Neural crest cell (in vitro differentiated cells): Measurements from ENCODE around the gene ADRA1B. TPM values are rescaled to one million over a fixed set of nuclear protein-coding genes. Genes with fewer than 3 reads are reported as not detected.
"Not testable (repeated sequence)": the region's sequence is repeated elsewhere in the genome, so short reads cannot be mapped to it uniquely, and the experiment has no call there.

ENCODE experiments used
- DNase-seq: peaks from one replicate; pipeline ENCODE4 v3.0.0; 2021; ENCODE audit warnings: low read depth, mixed read lengths, low spot score
- H3K27ac Mint-ChIP-seq: one replicate; pipeline ENCODE4 v1.8.0; 2021; ENCODE audit warnings: mild to moderate bottlenecking, mixed read lengths; ENCODE audit not compliant: unreplicated experiment
- H3K27me3 Mint-ChIP-seq: 2 replicates; pipeline ENCODE4 v1.8.0; 2021; ENCODE audit warnings: low read depth, mild to moderate bottlenecking, mixed read lengths
- H3K36me3 Mint-ChIP-seq: 2 replicates; pipeline ENCODE4 v1.8.0; 2021; ENCODE audit warnings: low read depth, mild to moderate bottlenecking, mixed read lengths
- H3K4me1 Mint-ChIP-seq: 2 replicates; pipeline ENCODE4 v1.8.0; 2021; ENCODE audit warnings: mixed read lengths
- H3K4me3 Mint-ChIP-seq: one replicate; pipeline ENCODE4 v1.8.0; 2021; ENCODE audit warnings: mild to moderate bottlenecking, mixed read lengths
- H3K9me3 Mint-ChIP-seq: 2 replicates; pipeline ENCODE4 v1.8.0; 2021; ENCODE audit warnings: mixed read lengths
- CTCF ChIP-seq: fragments of 200-600 bp; sonication (generic); conservative IDR thresholded peaks from 2 replicates; pipeline ENCODE4 v1.5.0; 2021; ENCODE audit warnings: antibody characterized with exemption, mild to moderate bottlenecking
- total RNA-seq: library from RNA; stranded (reverse); gene quantifications from 2 replicates; pipeline ENCODE4 v1.2.1, GENCODE V29; 2021

The ADRA1B gene
- total RNA-seq, 1 donor from 2014 or later: 0.19 TPM

- peaks cover 64% of the 10 kb centered on the region for H3K27me3 Mint-ChIP-seq
- no peak overlapping the region for H3K27ac Mint-ChIP-seq
- DNase-seq: no peak
- H3K9me3 Mint-ChIP-seq: no peaks in the 10 kb centered on the region
- H3K36me3 Mint-ChIP-seq: no peaks in the 10 kb centered on the region
- no peak for TF ChIP-seq CTCF
- H3K4me1 Mint-ChIP-seq: no peaks in the 10 kb centered on the region
- no peak overlapping the region for H3K4me3 Mint-ChIP-seq
Observed at GRCh38 chr5:159992566-159992965, 76.3 kb downstream of the ADRA1B start.

GRCh38 chr5:159993194-159993593 lies 76.9 kb downstream of the ADRA1B start:
- DNase-seq: no peak
- H3K27ac Mint-ChIP-seq: no peak overlapping the region
- no peaks in the 10 kb centered on the region for H3K9me3 Mint-ChIP-seq
- no peaks in the 10 kb centered on the region for H3K36me3 Mint-ChIP-seq
- peaks cover 57% of the 10 kb centered on the region for H3K27me3 Mint-ChIP-seq
- no peaks in the 10 kb centered on the region for H3K4me1 Mint-ChIP-seq
- TF ChIP-seq CTCF: no peak
- no peak overlapping the region for H3K4me3 Mint-ChIP-seq

GRCh38 chr5:159995907-159996306 lies 79.6 kb downstream of the ADRA1B start:
- no peaks in the 10 kb centered on the region for H3K9me3 Mint-ChIP-seq
- peaks cover 41% of the 10 kb centered on the region for H3K27me3 Mint-ChIP-seq
- H3K4me3 Mint-ChIP-seq: no peak overlapping the region
- H3K36me3 Mint-ChIP-seq: no peaks in the 10 kb centered on the region
- no peak for DNase-seq
- no peak for TF ChIP-seq CTCF
- no peak overlapping the region for H3K27ac Mint-ChIP-seq
- no peaks in the 10 kb centered on the region for H3K4me1 Mint-ChIP-seq

- no peaks in the 10 kb centered on the region for H3K36me3 Mint-ChIP-seq
- H3K4me1 Mint-ChIP-seq: no peaks in the 10 kb centered on the region
- DNase-seq: no peak
- H3K27me3 Mint-ChIP-seq: peaks cover 16% of the 10 kb centered on the region
- H3K4me3 Mint-ChIP-seq: no peak overlapping the region
- H3K9me3 Mint-ChIP-seq: no peaks in the 10 kb centered on the region
- H3K27ac Mint-ChIP-seq: no peak overlapping the region
- no peak for TF ChIP-seq CTCF
Observed at GRCh38 chr5:160001457-160001856, 85.2 kb downstream of the ADRA1B start.

GRCh38 chr5:160007514-160007913 lies 91.2 kb downstream of the ADRA1B start:
- no peaks in the 10 kb centered on the region for H3K9me3 Mint-ChIP-seq
- H3K36me3 Mint-ChIP-seq: no peaks in the 10 kb centered on the region
- no peaks in the 10 kb centered on the region for H3K27me3 Mint-ChIP-seq
- no peak overlapping the region for H3K27ac Mint-ChIP-seq
- DNase-seq: no peak
- no peak for TF ChIP-seq CTCF
- H3K4me3 Mint-ChIP-seq: no peak overlapping the region
- H3K4me1 Mint-ChIP-seq: peaks cover 24% of the 10 kb centered on the region

GRCh38 chr5:160008529-160008876 lies 92.2 kb downstream of the ADRA1B start:
- DNase-seq: not testable (repeated sequence)

More at GRCh38 chr5:160008529-160008876, 92.2 kb downstream of the ADRA1B start:
- peaks cover 24% of the 10 kb centered on the region for H3K4me1 Mint-ChIP-seq
- H3K4me3 Mint-ChIP-seq, H3K9me3 Mint-ChIP-seq, H3K36me3 Mint-ChIP-seq, H3K27ac Mint-ChIP-seq, H3K27me3 Mint-ChIP-seq: not testable (repeated sequence)
